NCI-H2196 (cell line): Measurements from ENCODE around the gene SLC9A9.

Experiments
- DNase-seq: peaks from one replicate; lab custom pipeline; 2025; ENCODE audit not compliant: unreplicated experiment; lab: John Stamatoyannopoulos, UW

The SLC9A9 gene

GRCh38 chr3:143567823-143568222, 280.4 kb downstream of the SLC9A9 start:
- DNase-seq = no peak

- DNase-seq = no peak
Observed at GRCh38 chr3:143565951-143566350, 282.3 kb downstream of the SLC9A9 start.

- no peak for DNase-seq
Observed at GRCh38 chr3:143563786-143564185, 284.5 kb downstream of the SLC9A9 start.

- no peak for DNase-seq
Observed at GRCh38 chr3:143562789-143563188, 285.5 kb downstream of the SLC9A9 start.

- DNase-seq = no peak
Observed at GRCh38 chr3:143559296-143559695, 289.0 kb downstream of the SLC9A9 start.

- DNase-seq = no peak
Observed at GRCh38 chr3:143552851-143553250, 295.4 kb downstream of the SLC9A9 start.

GRCh38 chr3:143551761-143552160, 296.5 kb downstream of the SLC9A9 start:
- DNase-seq = no peak

- no peak for DNase-seq
Observed at GRCh38 chr3:143548861-143549497, 299.3 kb downstream of the SLC9A9 start.

- no peak for DNase-seq
Observed at GRCh38 chr3:143548393-143548792, 299.9 kb downstream of the SLC9A9 start.

- DNase-seq = no peak
Observed at GRCh38 chr3:143538577-143538981, 309.7 kb downstream of the SLC9A9 start.

GRCh38 chr3:143538061-143538460, 310.2 kb downstream of the SLC9A9 start:
- no peak for DNase-seq

GRCh38 chr3:143536817-143537535, 311.3 kb downstream of the SLC9A9 start:
- DNase-seq = no peak

GRCh38 chr3:143535994-143536784, 312.1 kb downstream of the SLC9A9 start:
- DNase-seq = no peak

- no peak for DNase-seq
Observed at GRCh38 chr3:143533391-143533790, 314.9 kb downstream of the SLC9A9 start.

- no peak for DNase-seq
Observed at GRCh38 chr3:143532091-143532490, 316.2 kb downstream of the SLC9A9 start.

- DNase-seq = no peak
Observed at GRCh38 chr3:143531101-143531500, 317.2 kb downstream of the SLC9A9 start.

- DNase-seq = no peak
Observed at GRCh38 chr3:143529798-143530197, 318.5 kb downstream of the SLC9A9 start.

- DNase-seq = no peak
Observed at GRCh38 chr3:143529018-143529478, 319.2 kb downstream of the SLC9A9 start.

- no peak for DNase-seq
Observed at GRCh38 chr3:143526011-143526545, 322.2 kb downstream of the SLC9A9 start.

GRCh38 chr3:143525408-143525807, 322.9 kb downstream of the SLC9A9 start:
- no peak for DNase-seq

- no peak for DNase-seq
Observed at GRCh38 chr3:143521803-143522202, 326.5 kb downstream of the SLC9A9 start.
